Trophoblast cell (in vitro differentiated cells and primary cell): ENCODE results near the gene AZGP1.
A peak's percentile ranks its signal among the peaks of the same experiment; 100 is the strongest.

Experiments
- DNase-seq, 2 donors: peaks; one replicate each; pipeline ENCODE4 v3.0.0-alpha.2; 2016
- H2AFZ ChIP-seq: 2 replicates; pipeline ENCODE4 v1.6.1; 2013; ENCODE audit warnings: low read length, moderate library complexity, mild to moderate bottlenecking; ENCODE audit not compliant: insufficient read depth, poor library complexity
- H2AK5ac ChIP-seq: 2 replicates; pipeline ENCODE4 v1.6.1; 2013; ENCODE audit warnings: mild to moderate bottlenecking, low read length
- H2BK120ac ChIP-seq: 2 replicates; pipeline ENCODE4 v1.6.1; 2013; ENCODE audit warnings: low read length, mild to moderate bottlenecking, moderate library complexity; ENCODE audit not compliant: insufficient read depth, poor library complexity
- H2BK12ac ChIP-seq: 2 replicates; pipeline ENCODE4 v1.6.1; 2013; ENCODE audit warnings: mild to moderate bottlenecking, low read length, moderate library complexity
- H2BK5ac ChIP-seq: 2 replicates; pipeline ENCODE4 v1.6.1; 2013; ENCODE audit warnings: low read length, low read depth, moderate library complexity, mild to moderate bottlenecking; ENCODE audit not compliant: poor library complexity
- H3K14ac ChIP-seq: 2 replicates; pipeline ENCODE4 v1.6.1; 2013; ENCODE audit warnings: mild to moderate bottlenecking, low read length
- H3K18ac ChIP-seq: 2 replicates; pipeline ENCODE4 v1.6.1; 2013; ENCODE audit warnings: mild to moderate bottlenecking, low read length
- H3K23ac ChIP-seq: 2 replicates; pipeline ENCODE4 v1.6.1; 2013; ENCODE audit warnings: low read length
- H3K27ac ChIP-seq: 2 replicates; pipeline ENCODE4 v1.5.1; 2013; ENCODE audit warnings: low read depth, mild to moderate bottlenecking, inconsistent platforms, low read length, moderate library complexity
- H3K27me3 ChIP-seq: 2 replicates; pipeline ENCODE4 v1.6.1; 2013; ENCODE audit warnings: inconsistent platforms, mild to moderate bottlenecking, low read length, moderate library complexity; ENCODE audit not compliant: insufficient read depth
- H3K36me3 ChIP-seq, 2 experiments: 1 replicate in 1 of 2; 2 replicates in 1 of 2; pipeline ENCODE4 v1.6.1; 2013; ENCODE audit warnings: low read length in 2 of 2, mild to moderate bottlenecking in 2 of 2, moderate library complexity in 1 of 2; ENCODE audit not compliant: insufficient read depth in 2 of 2, control insufficient read depth in 1 of 2
- H3K4ac ChIP-seq: 2 replicates; pipeline ENCODE4 v1.6.1; 2013; ENCODE audit warnings: low read depth, mild to moderate bottlenecking, low read length, moderate library complexity
- H3K4me1 ChIP-seq, 2 experiments: 1 replicate in 1 of 2; 2 replicates in 1 of 2; pipeline ENCODE4 v1.6.1; 2013; ENCODE audit warnings: low read length in 2 of 2, mild to moderate bottlenecking in 2 of 2, moderate library complexity in 1 of 2; ENCODE audit not compliant: insufficient read depth in 2 of 2, control insufficient read depth in 1 of 2
- H3K4me2 ChIP-seq: 2 replicates; pipeline ENCODE4 v1.6.1; 2013; ENCODE audit warnings: inconsistent platforms, mild to moderate bottlenecking, low read length, moderate library complexity
- H3K4me3 ChIP-seq: 2 replicates; pipeline ENCODE4 v1.5.1; 2013; ENCODE audit warnings: mild to moderate bottlenecking, low read depth, low read length, inconsistent platforms
- H3K79me1 ChIP-seq: one replicate; pipeline ENCODE4 v1.6.1; 2013; ENCODE audit warnings: low read length
- H3K79me2 ChIP-seq: 2 replicates; pipeline ENCODE4 v1.6.1; 2013; ENCODE audit warnings: low read length, mild to moderate bottlenecking; ENCODE audit not compliant: control insufficient read depth, insufficient read depth, poor library complexity
- H3K9ac ChIP-seq: 2 replicates; pipeline ENCODE4 v1.6.1; 2013; ENCODE audit warnings: mild to moderate bottlenecking, low read length
- H3K9me3 ChIP-seq: 2 replicates; pipeline ENCODE4 v1.6.1; 2013; ENCODE audit warnings: low read depth, mild to moderate bottlenecking, control low read depth, inconsistent platforms, low read length; ENCODE audit not compliant: insufficient read depth
- H4K12ac ChIP-seq: 2 replicates; pipeline ENCODE4 v1.6.1; 2013; ENCODE audit warnings: low read depth, mild to moderate bottlenecking, low read length, moderate library complexity
- H4K8ac ChIP-seq: 2 replicates; pipeline ENCODE4 v1.6.1; 2013; ENCODE audit warnings: low read depth, mild to moderate bottlenecking, low read length, moderate library complexity
- H4K91ac ChIP-seq: one replicate; pipeline ENCODE4 v1.6.1; 2013; ENCODE audit warnings: low read depth, mild to moderate bottlenecking, low read length, moderate library complexity
- whole genome bisulfite sequencing: extraction: QIAGEN DNeasy Blood & Tissue Kit; methylation state at CpG from one replicate; pipeline ENCODE4 v1.1.7; 2013; ENCODE audit warnings: missing lambda C conversion rate; ENCODE audit not compliant: insufficient read length, insufficient coverage; ENCODE audit errors: extremely low coverage; 5-methylcytosine and 5-hydroxymethylcytosine counted together

AZGP1 gene

DNA sequence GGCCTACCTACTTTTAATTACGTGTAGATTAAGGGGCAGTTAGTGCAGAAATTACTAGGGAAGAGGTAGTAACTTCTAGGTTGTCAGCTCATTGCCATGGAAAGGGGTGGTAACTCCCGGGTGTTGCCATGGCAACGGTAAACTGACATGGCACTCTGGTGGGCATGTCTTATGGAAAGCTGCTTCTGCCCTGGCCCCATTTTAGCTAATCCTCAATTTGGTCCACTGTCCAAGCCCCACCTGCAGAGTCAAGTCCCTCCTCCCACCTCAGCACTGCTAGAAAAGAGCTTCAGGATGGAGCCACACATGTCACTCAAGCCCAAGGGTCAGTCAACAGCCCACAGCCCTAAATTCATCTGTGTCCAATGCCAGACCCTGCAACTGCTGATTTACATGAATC lies 32.1 kb upstream of the AZGP1 start:
- no peaks in the 10 kb centered on the region for H3K27me3 ChIP-seq
- DNase-seq, result peak in 1 of 2 donors; percentile 3
- H3K23ac ChIP-seq, result no peak overlapping the region
- no peak overlapping the region for H3K4me2 ChIP-seq
- H2BK120ac ChIP-seq, result no peak overlapping the region
- H3K4me1 ChIP-seq, result peaks cover 4 to 6% of the 10 kb centered on the region in 2 experiments
- no peak overlapping the region for H3K4me3 ChIP-seq
- H3K9me3 ChIP-seq, result no peaks in the 10 kb centered on the region
- H4K8ac ChIP-seq, result no peak overlapping the region
- H4K91ac ChIP-seq, result no peak overlapping the region
- H3K27ac ChIP-seq, result no peak overlapping the region
- H3K9ac ChIP-seq, result no peak overlapping the region
- H4K12ac ChIP-seq, result no peak overlapping the region
- WGBS, result no CpG with 5 or more reads among the region's 3 CpGs
- no peaks in the 10 kb centered on the region for H3K79me2 ChIP-seq
- H2AK5ac ChIP-seq, result no peak overlapping the region
- H3K79me1 ChIP-seq, result no peaks in the 10 kb centered on the region
- H2BK5ac ChIP-seq, result no peak overlapping the region
- no peak overlapping the region for H2AFZ ChIP-seq
- no peak overlapping the region for H3K14ac ChIP-seq
- H3K18ac ChIP-seq, result no peak overlapping the region
- H3K36me3 ChIP-seq, result no peaks in the 10 kb centered on the region
- H2BK12ac ChIP-seq, result no peak overlapping the region
- no peak overlapping the region for H3K4ac ChIP-seq

DNA sequence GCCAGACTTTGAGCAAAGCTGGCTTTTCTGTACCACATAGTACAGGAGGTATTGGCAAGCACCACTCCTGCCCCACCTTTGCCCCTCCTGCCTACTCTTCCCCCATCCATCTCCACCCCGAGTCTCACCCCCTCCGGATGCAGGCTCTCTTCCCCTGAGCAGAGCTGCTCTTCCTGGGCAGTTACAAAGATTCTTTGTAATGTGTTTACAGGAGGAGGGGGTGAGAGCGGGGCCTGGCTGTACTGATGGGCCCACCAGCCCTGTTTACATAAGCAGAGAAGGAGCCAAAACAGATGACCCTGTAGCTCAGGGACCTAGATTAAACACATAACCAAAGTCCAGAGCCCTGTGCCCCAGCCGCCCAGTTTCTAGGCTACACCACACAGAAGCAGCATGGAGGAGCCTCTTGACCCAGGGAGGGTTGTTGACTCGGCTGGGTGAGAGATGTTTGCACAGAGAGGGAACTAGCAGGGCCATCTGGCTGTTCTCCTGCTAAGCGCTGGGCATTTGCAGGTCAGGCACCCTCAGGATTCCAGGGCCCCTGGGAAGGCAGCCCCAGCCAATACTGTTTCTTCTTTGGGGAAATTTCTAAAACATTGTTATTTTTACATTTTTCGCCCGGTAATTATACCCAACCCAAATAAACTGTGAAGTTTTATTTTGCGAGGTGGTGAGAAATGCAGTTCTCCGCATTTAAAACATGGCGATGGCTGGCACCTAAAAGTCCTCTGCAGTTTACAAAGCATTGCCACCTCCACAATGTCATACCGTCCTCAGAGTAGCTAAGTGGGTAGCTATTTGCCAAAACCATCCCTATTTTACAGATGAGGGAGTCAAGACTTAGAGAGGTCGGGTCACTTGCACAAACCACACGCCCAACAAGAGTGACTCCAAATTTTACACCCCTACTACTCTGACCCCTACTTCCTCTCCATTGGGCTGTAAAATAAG lies 28.2 kb upstream of the AZGP1 start:
- no peak overlapping the region for H3K23ac ChIP-seq
- no peak overlapping the region for H4K8ac ChIP-seq
- DNase-seq, result no peak
- H2BK120ac ChIP-seq, result no peak overlapping the region
- H3K4ac ChIP-seq, result no peak overlapping the region
- no peaks in the 10 kb centered on the region for H3K36me3 ChIP-seq
- H3K4me2 ChIP-seq, result no peak overlapping the region
- H3K79me1 ChIP-seq, result no peaks in the 10 kb centered on the region
- H3K4me3 ChIP-seq, result no peak overlapping the region
- no peak overlapping the region for H3K9ac ChIP-seq
- WGBS, result no CpG with 5 or more reads among the region's 14 CpGs
- peaks cover 4 to 6% of the 10 kb centered on the region in 2 experiments for H3K4me1 ChIP-seq
- no peak overlapping the region for H4K12ac ChIP-seq
- no peak overlapping the region for H3K14ac ChIP-seq
- H2AFZ ChIP-seq, result no peak overlapping the region
- no peaks in the 10 kb centered on the region for H3K79me2 ChIP-seq
- no peak overlapping the region for H3K18ac ChIP-seq
- H2BK12ac ChIP-seq, result no peak overlapping the region
- H4K91ac ChIP-seq, result no peak overlapping the region
- H3K27ac ChIP-seq, result no peak overlapping the region
- H3K9me3 ChIP-seq, result no peaks in the 10 kb centered on the region
- no peak overlapping the region for H2BK5ac ChIP-seq
- H3K27me3 ChIP-seq, result no peaks in the 10 kb centered on the region
- no peak overlapping the region for H2AK5ac ChIP-seq

DNA sequence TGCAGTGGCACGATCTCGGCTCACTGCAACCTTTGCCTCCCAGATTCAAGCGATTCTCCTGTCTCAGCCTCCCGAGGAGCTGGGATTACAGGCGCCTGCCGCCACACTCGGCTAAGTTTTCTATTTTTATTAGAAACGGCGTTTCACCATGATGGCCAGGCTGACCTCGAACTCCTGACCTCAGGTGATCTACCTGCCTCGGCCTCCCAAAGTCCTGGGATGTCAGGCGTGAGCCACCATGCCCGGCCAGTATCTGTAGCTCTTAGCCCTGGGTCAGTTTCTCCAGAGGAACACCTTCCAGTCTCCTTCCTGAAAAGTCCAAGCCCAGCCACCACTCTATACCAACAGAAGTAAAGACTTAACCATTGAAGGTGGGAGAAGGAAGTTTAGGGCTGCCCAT lies 24.4 kb upstream of the AZGP1 start:
- H3K4ac ChIP-seq, result no peak overlapping the region
- no peaks in the 10 kb centered on the region for H3K4me1 ChIP-seq
- WGBS, result no CpG with 5 or more reads among the region's 13 CpGs
- H2AK5ac ChIP-seq, result no peak overlapping the region
- no peak overlapping the region for H3K23ac ChIP-seq
- no peak overlapping the region for H3K27ac ChIP-seq
- H3K27me3 ChIP-seq, result no peaks in the 10 kb centered on the region
- H3K14ac ChIP-seq, result no peak overlapping the region
- H2AFZ ChIP-seq, result no peak overlapping the region
- H3K79me2 ChIP-seq, result no peaks in the 10 kb centered on the region
- no peak overlapping the region for H3K18ac ChIP-seq
- H4K91ac ChIP-seq, result no peak overlapping the region
- H2BK5ac ChIP-seq, result no peak overlapping the region
- no peak overlapping the region for H3K4me3 ChIP-seq
- no peaks in the 10 kb centered on the region for H3K9me3 ChIP-seq
- no peak overlapping the region for H4K8ac ChIP-seq
- no peak overlapping the region for H2BK12ac ChIP-seq
- H2BK120ac ChIP-seq, result no peak overlapping the region
- H3K4me2 ChIP-seq, result no peak overlapping the region
- DNase-seq, result no peak
- no peaks in the 10 kb centered on the region for H3K79me1 ChIP-seq
- no peak overlapping the region for H3K9ac ChIP-seq
- H3K36me3 ChIP-seq, result no peaks in the 10 kb centered on the region
- no peak overlapping the region for H4K12ac ChIP-seq

DNA sequence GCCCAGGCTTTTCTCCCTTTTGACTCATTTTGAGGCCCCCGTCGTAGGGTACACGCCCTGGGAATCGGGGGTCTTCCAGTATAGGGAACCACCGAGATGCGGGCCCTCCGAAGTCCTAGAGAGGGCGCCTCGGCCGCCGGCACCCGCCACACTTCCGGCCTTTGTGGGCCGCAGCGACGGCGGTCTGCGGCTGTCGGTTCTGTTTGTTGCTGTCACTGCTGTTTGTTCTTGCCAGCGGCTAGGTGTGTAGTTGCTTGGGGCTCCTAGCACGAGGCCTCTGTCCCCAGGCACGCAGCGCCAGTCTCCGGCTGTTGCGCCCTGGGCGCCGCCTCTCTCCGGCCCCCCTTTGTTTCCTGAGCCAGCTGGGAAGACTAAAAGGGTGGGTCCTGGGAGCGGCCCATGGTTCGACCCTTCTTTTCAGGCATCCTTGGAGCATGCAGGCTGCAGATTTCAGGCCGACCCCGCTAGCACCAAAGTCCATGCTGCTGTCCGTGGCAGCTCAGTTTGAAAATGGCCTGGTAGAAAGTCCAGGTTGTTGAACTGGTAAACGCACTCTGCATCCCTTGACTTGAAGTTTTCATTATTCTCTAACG lies 21.8 kb upstream of the AZGP1 start:
- H2BK5ac ChIP-seq, result no peak overlapping the region
- H3K79me1 ChIP-seq, result no peaks in the 10 kb centered on the region
- H3K79me2 ChIP-seq, result no peaks in the 10 kb centered on the region

More for the DNA sequence above, 21.8 kb upstream of the AZGP1 start:
- Histone ChIP-seq H2AFZ (peak overlapping the region; percentile 60), H3K18ac (no peak overlapping the region), H3K27me3 (no peaks in the 10 kb centered on the region), H4K12ac (peak overlapping the region; percentile 17), H3K27ac (no peak overlapping the region), H3K9ac (peak overlapping the region; percentile 70), H2BK12ac (no peak overlapping the region), H3K23ac (no peak overlapping the region), H2BK120ac (no peak overlapping the region), H3K4ac (no peak overlapping the region), H4K91ac (peak overlapping the region; percentile 48), H3K9me3 (no peaks in the 10 kb centered on the region), H4K8ac (peak overlapping the region; percentile 24), H3K4me3 (peak overlapping the region; percentile 66), H3K36me3 (no peaks in the 10 kb centered on the region), H3K4me1 (no peaks in the 10 kb centered on the region), H3K14ac (peak overlapping the region; percentile 39), H2AK5ac (no peak overlapping the region), H3K4me2 (peak overlapping the region; percentile 57)
- no CpG with 5 or more reads among the region's 35 CpGs for WGBS
- peak; percentile 21 to 57 for DNase-seq
